Activated CD4-positive, CD25-positive, alpha-beta regulatory T cell treated with anti-CD3 and anti-CD28 coated beads, Interleukin-2, amount 50 U/mL, for 16 hours (primary cell): ENCODE measurements around the gene RASGRF2.

Experiments used
- DNase-seq: peaks from one replicate; pipeline ENCODE4 v3.0.0-alpha.2; 2020; ENCODE audit warnings: low read depth, low spot score

RASGRF2 gene

GRCh38 chr5:81203729-81204128, 243.6 kb downstream of the RASGRF2 start:
- no peak for DNase-seq

GRCh38 chr5:81204205-81204604, 244.0 kb downstream of the RASGRF2 start:
- no peak for DNase-seq

GRCh38 chr5:81205058-81205457, 244.9 kb downstream of the RASGRF2 start:
- no peak for DNase-seq

- no peak for DNase-seq
Observed at GRCh38 chr5:81207009-81207408, 246.8 kb downstream of the RASGRF2 start.

GRCh38 chr5:81208904-81209303, 248.7 kb downstream of the RASGRF2 start:
- DNase-seq: no peak

GRCh38 chr5:81209386-81209785, 249.2 kb downstream of the RASGRF2 start:
- no peak for DNase-seq

GRCh38 chr5:81209869-81210493, 249.8 kb downstream of the RASGRF2 start:
- no peak for DNase-seq

GRCh38 chr5:81212211-81212751, 252.1 kb downstream of the RASGRF2 start:
- DNase-seq: peak; percentile 12

GRCh38 chr5:81213070-81213469, 252.9 kb downstream of the RASGRF2 start:
- no peak for DNase-seq

GRCh38 chr5:81214848-81215247, 254.7 kb downstream of the RASGRF2 start:
- no peak for DNase-seq

- DNase-seq: no peak
Observed at GRCh38 chr5:81216152-81216551, 256.0 kb downstream of the RASGRF2 start.

GRCh38 chr5:81219389-81219788, 259.2 kb downstream of the RASGRF2 start:
- DNase-seq: no peak

GRCh38 chr5:81222285-81222684, 262.1 kb downstream of the RASGRF2 start:
- DNase-seq: no peak

GRCh38 chr5:81225463-81225862, 265.3 kb downstream of the RASGRF2 start:
- no peak for DNase-seq

GRCh38 chr5:81226286-81226685, 266.1 kb downstream of the RASGRF2 start:
- DNase-seq: no peak

GRCh38 chr5:81226949-81227348, 266.8 kb downstream of the RASGRF2 start:
- DNase-seq: no peak

GRCh38 chr5:81228084-81228483, 267.9 kb downstream of the RASGRF2 start:
- DNase-seq: no peak

GRCh38 chr5:81230416-81230815, 270.3 kb downstream of the RASGRF2 start:
- no peak for DNase-seq

- no peak for DNase-seq
Observed at GRCh38 chr5:81232464-81233079, 272.4 kb downstream of the RASGRF2 start.

GRCh38 chr5:81233080-81233634, 273.0 kb downstream of the RASGRF2 start, which contains the start of gene CKMT2:
Gene CKMT2 (plus strand): TSS chr5:81233322. CDS start chr5:81251133, 17,811 bp downstream.
- no peak for DNase-seq

GRCh38 chr5:81234299-81234698, 274.1 kb downstream of the RASGRF2 start:
- no peak for DNase-seq

- no peak for DNase-seq
Observed at GRCh38 chr5:81234801-81235200, 274.6 kb downstream of the RASGRF2 start.
